GM18951 (cell line): ENCODE measurements around the gene NXNL1.

Source experiments
- POLR2A ChIP-seq: IDR thresholded peaks from 4 replicates; pipeline ENCODE4 v1.6.1; 2011; ENCODE audit warnings: mild to moderate bottlenecking; ENCODE audit not compliant: insufficient read length, insufficient read depth; ENCODE audit errors: extremely low read depth
- in situ Hi-C: fragments of 300-500 bp; cut with MboI; formaldehyde crosslinking; loops from one replicate; pipeline ENCODE4 v1.12.0; 2022; ENCODE audit warnings: low sequenced_read_pairs, mixed read lengths, inconsistent platforms; ENCODE audit not compliant: unreplicated experiment

The NXNL1 gene

GRCh38 chr19:17495639-17496296 is 35.0 kb upstream of the NXNL1 start:
- TF ChIP-seq POLR2A, result no peak
- in situ Hi-C loops, result no loop called here

GRCh38 chr19:17491287-17491686 is 30.6 kb upstream of the NXNL1 start:
- no peak for TF ChIP-seq POLR2A
- in situ Hi-C loops, result no loop called here

- no peak for TF ChIP-seq POLR2A
- in situ Hi-C loops, result no loop called here
Measured at GRCh38 chr19:17490411-17490810, 29.7 kb upstream of the NXNL1 start.

- TF ChIP-seq POLR2A, result no peak
- in situ Hi-C loops, result no loop called here
Measured at GRCh38 chr19:17489392-17490030, 28.8 kb upstream of the NXNL1 start.

- in situ Hi-C loops, result no loop called here
- no peak for TF ChIP-seq POLR2A
Measured at GRCh38 chr19:17488593-17489391, 28.1 kb upstream of the NXNL1 start.

GRCh38 chr19:17487284-17488121 is 26.8 kb upstream of the NXNL1 start:
- no peak for TF ChIP-seq POLR2A
- in situ Hi-C loops, result no loop called here

- in situ Hi-C loops, result no loop called here
Measured at GRCh38 chr19:17486545-17487240, 26.0 kb upstream of the NXNL1 start.

GRCh38 chr19:17484520-17485185 is 23.9 kb upstream of the NXNL1 start:
- TF ChIP-seq POLR2A, result no peak
- in situ Hi-C loops, result no loop called here

More at GRCh38 chr19:17486545-17487240, 26.0 kb upstream of the NXNL1 start:
- TF ChIP-seq POLR2A, result no peak

- in situ Hi-C loops, result no loop called here
Measured at GRCh38 chr19:17483605-17484002, 22.9 kb upstream of the NXNL1 start.

GRCh38 chr19:17482877-17483604 is 22.3 kb upstream of the NXNL1 start:
- TF ChIP-seq POLR2A, result no peak
- in situ Hi-C loops, result no loop called here

More at GRCh38 chr19:17483605-17484002, 22.9 kb upstream of the NXNL1 start:
- TF ChIP-seq POLR2A, result no peak

GRCh38 chr19:17481986-17482385 is 21.3 kb upstream of the NXNL1 start:
- TF ChIP-seq POLR2A, result no peak
- in situ Hi-C loops, result no loop called here
